IMR-90 (cell line): ENCODE results near the gene ATG14. TPM values are rescaled to one million over a fixed set of nuclear protein-coding genes. Genes with fewer than 3 reads are reported as not detected.

Experiments used
- ATAC-seq: fragments of 200-7000 bp; cut with Tn5 transposase; 2 replicates; pipeline ENCODE4 v1.9.1; 2020; ENCODE audit warnings: low read depth, mild to moderate bottlenecking, moderate library complexity
- BruUV-seq: library from RNA; stranded (reverse); fragments of 400-500 nt; replicated peaks from 2 replicates; lab custom pipeline; 2021; lab: Mats Ljungman, UMichigan
- CTCF ChIA-PET: fragments of 300-600 bp; formaldehyde crosslinking; extraction: SDS; loops from one replicate; lab custom pipeline; 2021; ENCODE audit warnings: antibody characterized with exemption; lab: Yijun Ruan, JAX
- POLR2A ChIA-PET: fragments of 300-600 bp; sonication (Branson Sonifier 250); formaldehyde crosslinking; loops from one replicate; lab custom pipeline; 2022; ENCODE audit warnings: antibody characterized with exemption; ENCODE audit not compliant: unreplicated experiment; lab: Charles Lee
- DNase-seq: peaks from one replicate; pipeline ENCODE4 v3.0.0; 2013
- H2AFZ ChIP-seq: replicated peaks from 2 replicates; pipeline ENCODE3; 2013; ENCODE audit warnings: low read length, mild to moderate bottlenecking; ENCODE audit not compliant: poor library complexity
- H2AK5ac ChIP-seq: 2 replicates; pipeline ENCODE4 v1.6.1; 2013; ENCODE audit warnings: low read depth, low read length, inconsistent platforms
- H2AK9ac ChIP-seq: replicated peaks from 2 replicates; pipeline ENCODE3; 2013; ENCODE audit warnings: mild to moderate bottlenecking, low read depth, low read length, moderate library complexity; ENCODE audit not compliant: poor library complexity
- H2BK120ac ChIP-seq: 2 replicates; pipeline ENCODE4 v1.6.1; 2013; ENCODE audit warnings: low read depth, low read length, inconsistent platforms
- H2BK15ac ChIP-seq: 3 replicates; pipeline ENCODE4 v1.6.1; 2013; ENCODE audit warnings: low read depth, low read length, inconsistent platforms
- H2BK20ac ChIP-seq: 2 replicates; pipeline ENCODE4 v1.6.1; 2013; ENCODE audit warnings: low read depth, mild to moderate bottlenecking, inconsistent platforms, low read length, moderate library complexity
- H2BK5ac ChIP-seq: 2 replicates; pipeline ENCODE4 v1.6.1; 2013; ENCODE audit warnings: mild to moderate bottlenecking, low read depth, low read length, inconsistent platforms; ENCODE audit not compliant: poor library complexity, severe bottlenecking
- H3K14ac ChIP-seq: replicated peaks from 2 replicates; pipeline ENCODE4 v1.6.1; 2013; ENCODE audit warnings: low read depth, low read length, inconsistent platforms
- H3K18ac ChIP-seq: 2 replicates; pipeline ENCODE4 v1.6.1; 2013; ENCODE audit warnings: low read depth, low read length, control low read depth
- H3K23ac ChIP-seq: 2 replicates; pipeline ENCODE4 v1.6.1; 2013; ENCODE audit warnings: low read depth, low read length, inconsistent platforms
- H3K27ac ChIP-seq: 2 replicates; pipeline ENCODE4 v1.5.1; 2013; ENCODE audit warnings: mild to moderate bottlenecking, control low read depth, low read length; ENCODE audit not compliant: insufficient read depth
- H3K27me3 ChIP-seq: 2 replicates; pipeline ENCODE4 v1.6.1; 2013; ENCODE audit warnings: low read length; ENCODE audit not compliant: control insufficient read depth, insufficient read depth
- H3K36me3 ChIP-seq: 2 replicates; pipeline ENCODE4 v1.6.1; 2013; ENCODE audit warnings: low read length, mixed read lengths; ENCODE audit not compliant: control insufficient read depth, insufficient read depth
- H3K4ac ChIP-seq: 2 replicates; pipeline ENCODE4 v1.6.1; 2013; ENCODE audit warnings: low read depth, low read length, inconsistent platforms
- H3K4me1 ChIP-seq: 2 replicates; pipeline ENCODE4 v1.6.1; 2013; ENCODE audit warnings: low read length, mixed read lengths; ENCODE audit not compliant: control insufficient read depth, insufficient read depth
- H3K4me2 ChIP-seq: 2 replicates; pipeline ENCODE4 v1.6.1; 2013; ENCODE audit warnings: low read depth, mild to moderate bottlenecking, control low read depth, low read length, moderate library complexity
- H3K4me3 ChIP-seq: 2 replicates; pipeline ENCODE4 v1.5.1; 2013; ENCODE audit warnings: low read depth, mild to moderate bottlenecking, control low read depth, low read length, moderate library complexity; ENCODE audit not compliant: insufficient read depth
- H3K56ac ChIP-seq: 2 replicates; pipeline ENCODE4 v1.6.1; 2013; ENCODE audit warnings: low read length, inconsistent platforms; ENCODE audit not compliant: insufficient read depth; ENCODE audit errors: extremely low read depth
- H3K79me1 ChIP-seq, 2 experiments: 2 replicates each; pipeline ENCODE4 v1.6.1; 2013; ENCODE audit warnings: low read length in 2 of 2, inconsistent platforms in 1 of 2, low read depth in 1 of 2
- H3K9ac ChIP-seq: 2 replicates; pipeline ENCODE4 v1.6.1; 2013; ENCODE audit warnings: low read depth, low read length, control low read depth
- H3K9me1 ChIP-seq: 2 replicates; pipeline ENCODE4 v1.6.1; 2013; ENCODE audit warnings: low read length, inconsistent platforms; ENCODE audit not compliant: insufficient read depth
- H3K9me3 ChIP-seq: 2 replicates; pipeline ENCODE4 v1.6.1; 2013; ENCODE audit warnings: low read length; ENCODE audit not compliant: control insufficient read depth, insufficient read depth
- H4K20me1 ChIP-seq: 2 replicates; pipeline ENCODE4 v1.6.1; 2013; ENCODE audit warnings: low read length, inconsistent platforms; ENCODE audit not compliant: insufficient read depth
- H4K5ac ChIP-seq: 2 replicates; pipeline ENCODE4 v1.6.1; 2013; ENCODE audit warnings: mild to moderate bottlenecking, low read depth, low read length, control low read depth
- H4K8ac ChIP-seq, 2 experiments: 2 replicates each; pipeline ENCODE4 v1.6.1; 2013; ENCODE audit warnings: low read depth in 2 of 2, low read length in 2 of 2, control low read depth in 1 of 2, inconsistent platforms in 1 of 2
- H4K91ac ChIP-seq: 2 replicates; pipeline ENCODE4 v1.6.1; 2013; ENCODE audit warnings: low read depth, low read length, inconsistent platforms; ENCODE audit not compliant: insufficient read depth
- ELK1 ChIP-seq: fragments of 150-350 bp; IDR thresholded peaks from 2 replicates; pipeline ENCODE4 v1.6.1; 2016; ENCODE audit warnings: low read depth, mild to moderate bottlenecking, low read length, moderate library complexity, borderline replicate concordance
- NFE2L2 ChIP-seq: fragments of 150-350 bp; IDR thresholded peaks from 2 replicates; pipeline ENCODE4 v1.6.1; 2016; ENCODE audit warnings: low read depth, mild to moderate bottlenecking, low read length
- RAD21 ChIP-seq: IDR thresholded peaks from 2 replicates; pipeline ENCODE4 v1.6.1; 2012; ENCODE audit warnings: low read length, improper control_type of control experiment
- RCOR1 ChIP-seq: IDR thresholded peaks from 2 replicates; pipeline ENCODE4 v1.6.1; 2012; ENCODE audit warnings: mild to moderate bottlenecking, low read length, improper control_type of control experiment; ENCODE audit not compliant: insufficient replicate concordance
- SMC3 ChIP-seq: fragments of 150-350 bp; IDR thresholded peaks from 2 replicates; pipeline ENCODE4 v1.6.1; 2016; ENCODE audit warnings: low read depth, mild to moderate bottlenecking, antibody characterized with exemption, low read length, moderate library complexity
- USF2 ChIP-seq: fragments of 150-350 bp; IDR thresholded peaks from 2 replicates; pipeline ENCODE4 v1.6.1; 2017; ENCODE audit warnings: mild to moderate bottlenecking, antibody characterized with exemption, low read length, low read depth
- WGBS, 2 experiments: methylation state at CpG; one replicate each; pipeline versions ENCODE4 v1.1.5 to v1.1.7; 2013; ENCODE audit warnings: missing lambda C conversion rate in 2 of 2; ENCODE audit not compliant: insufficient read length in 1 of 2; ENCODE audit errors: extremely low coverage in 2 of 2; 5-methylcytosine and 5-hydroxymethylcytosine counted together
- dilution Hi-C: fragments of 300-500 bp; cut with HindIII; formaldehyde crosslinking; loops from one replicate; pipeline ENCODE4 v1.14.3; 2018; ENCODE audit warnings: low sequenced_read_pairs; ENCODE audit not compliant: unreplicated experiment
- in situ Hi-C: fragments of 300-500 bp; cut with MboI; formaldehyde crosslinking; loops from 3 replicates; pipeline ENCODE4 v1.14.3; 2019; ENCODE audit warnings: low sequenced_read_pairs, inconsistent platforms, mixed read lengths
- intact Hi-C: fragments of 100-400 bp; cut with micrococcal nuclease; formaldehyde crosslinking; loops from 2 replicates; pipeline ENCODE4 v1.10.0; 2022
- polyA plus RNA-seq, 3 experiments: library from polyadenylated mRNA; depleted of rRNA; stranded (reverse); fragments of >200 nt; gene quantifications; 2 replicates each; pipeline ENCODE4 v1.2.3, GENCODE V29; 2012; ENCODE audit warnings: low replicate concordance in 1 of 3
- total RNA-seq: library from RNA; depleted of rRNA; stranded (reverse); fragments of >200 nt; gene quantifications from 2 replicates; pipeline ENCODE4 v1.2.3, GENCODE V29; 2012

ATG14 gene
- total and polyA plus RNA-seq, 2 of the 4 experiments (the other 2 are of a cell fraction): 5.0 to 12.4 TPM

- Histone ChIP-seq H3K4ac (no peak overlapping the region), H2BK5ac (no peak overlapping the region), H2AK9ac (no peak overlapping the region), H4K20me1 (no peaks in the 10 kb centered on the region), H3K9me1 (no peaks in the 10 kb centered on the region), H3K9me3 (no peaks in the 10 kb centered on the region), H3K9ac (no peak overlapping the region), H2BK120ac (no peak overlapping the region), H3K14ac (no peak overlapping the region), H3K27ac (no peak overlapping the region), H3K56ac (no peak overlapping the region), H4K8ac (no peak overlapping the region), H3K4me3 (no peak overlapping the region), H3K79me1 (no peaks in the 10 kb centered on the region), H4K5ac (no peak overlapping the region), H2BK15ac (no peak overlapping the region), H4K91ac (no peak overlapping the region), H3K36me3 (no peaks in the 10 kb centered on the region), H3K4me2 (no peak overlapping the region), H3K27me3 (peaks cover 9% of the 10 kb centered on the region), H2AK5ac (no peak overlapping the region), H3K23ac (no peak overlapping the region), H3K4me1 (no peaks in the 10 kb centered on the region), H2AFZ (no peak overlapping the region), H3K18ac (no peak overlapping the region), H2BK20ac (no peak overlapping the region)
- ChIA-PET POLR2A (interaction anchor here (0.5 kb wide), 1 partner anchor 52 kb away, joined by 3 read pairs; no protein-coding TSS in a partner anchor), CTCF (interaction anchor here (0.6 kb wide), 1 partner anchor 21 kb away, joined by 3 read pairs; no protein-coding TSS in a partner anchor)
- dilution Hi-C loops: no loop called here
- intact Hi-C loops: no loop called here
- ATAC-seq: no peak
- no peak for DNase-seq
- no TSS peak for BruUV-seq
- in situ Hi-C loops: loop anchor here (25.0 kb wide), 1 partner anchor 912 kb away; no protein-coding TSS in a partner anchor
- WGBS, 2 experiments: no CpG with 5 or more reads among the region's 1 CpG
- TF ChIP-seq NFE2L2: no peak
- no peak for TF ChIP-seq SMC3
- no peak for TF ChIP-seq RCOR1
- no peak for TF ChIP-seq USF2
- TF ChIP-seq ELK1: no peak
- TF ChIP-seq RAD21: no peak
These were observed 13.5 kb upstream of the ATG14 start for GRCh38 chr14:55425091-55425490.
